H9 (cell line): ENCODE data around the gene ITSN2. TPM values are rescaled to one million over a fixed set of nuclear protein-coding genes. Genes with fewer than 3 reads are reported as not detected.
A peak's percentile ranks its signal among the peaks of the same experiment; 100 is the strongest.

Experiments used
- DNase-seq: peaks from one replicate; pipeline ENCODE4 v3.0.0-alpha.2; 2017
- H2AFZ ChIP-seq: one replicate; pipeline ENCODE4 v1.6.1; 2013; ENCODE audit warnings: mild to moderate bottlenecking, low read length, control low read depth, moderate library complexity
- H2AK5ac ChIP-seq: 2 replicates; pipeline ENCODE4 v1.6.1; 2013; ENCODE audit warnings: low read length, control low read depth, mixed read lengths; ENCODE audit not compliant: insufficient read length
- H2BK120ac ChIP-seq: one replicate; pipeline ENCODE4 v1.6.1; 2013; ENCODE audit warnings: low read depth, mild to moderate bottlenecking, low read length, control low read depth, inconsistent platforms; ENCODE audit not compliant: poor library complexity, severe bottlenecking
- H2BK12ac ChIP-seq: 2 replicates; pipeline ENCODE4 v1.6.1; 2013; ENCODE audit warnings: low read length, control low read depth, mixed read lengths, low read depth; ENCODE audit not compliant: insufficient read length
- H2BK15ac ChIP-seq: 2 replicates; pipeline ENCODE4 v1.6.1; 2013; ENCODE audit warnings: low read depth, low read length, control low read depth
- H2BK20ac ChIP-seq: one replicate; pipeline ENCODE4 v1.6.1; 2013; ENCODE audit warnings: low read depth, mild to moderate bottlenecking, low read length, control low read depth, inconsistent platforms; ENCODE audit not compliant: poor library complexity, severe bottlenecking
- H2BK5ac ChIP-seq: 2 replicates; pipeline ENCODE4 v1.6.1; 2013; ENCODE audit warnings: low read length, control low read depth, mixed read lengths; ENCODE audit not compliant: insufficient read length
- H3K14ac ChIP-seq: 2 replicates; pipeline ENCODE4 v1.6.1; 2013; ENCODE audit warnings: low read length, control low read depth; ENCODE audit not compliant: insufficient read depth
- H3K18ac ChIP-seq: 2 replicates; pipeline ENCODE4 v1.6.1; 2013; ENCODE audit warnings: low read depth, mild to moderate bottlenecking, mixed read lengths, low read length, control low read depth; ENCODE audit not compliant: insufficient read length
- H3K23ac ChIP-seq: 2 replicates; pipeline ENCODE4 v1.6.1; 2013; ENCODE audit warnings: low read length, control low read depth, mixed read lengths, low read depth; ENCODE audit not compliant: insufficient read length
- H3K23me2 ChIP-seq: 2 replicates; pipeline ENCODE4 v1.6.1; 2013; ENCODE audit warnings: low read depth, mild to moderate bottlenecking, mixed read lengths, low read length, control low read depth; ENCODE audit not compliant: insufficient read length, poor library complexity, severe bottlenecking
- H3K27ac ChIP-seq: 2 replicates; pipeline ENCODE4 v1.5.1; 2013; ENCODE audit warnings: low read length, control low read depth, mixed read lengths, low read depth; ENCODE audit not compliant: insufficient read length
- H3K27me3 ChIP-seq: 2 replicates; pipeline ENCODE4 v1.6.1; 2013; ENCODE audit warnings: low read length, control low read depth, inconsistent platforms; ENCODE audit not compliant: insufficient read depth
- H3K4ac ChIP-seq: 2 replicates; pipeline ENCODE4 v1.6.1; 2013; ENCODE audit warnings: low read depth, mild to moderate bottlenecking, control low read depth, inconsistent platforms, low read length, moderate library complexity
- H3K4me1 ChIP-seq: 2 replicates; pipeline ENCODE4 v1.6.1; 2013; ENCODE audit warnings: low read length, control low read depth, inconsistent platforms; ENCODE audit not compliant: insufficient read depth
- H3K4me2 ChIP-seq: 2 replicates; pipeline ENCODE4 v1.6.1; 2013; ENCODE audit warnings: low read length, control low read depth, mixed read lengths; ENCODE audit not compliant: insufficient read length, insufficient read depth
- H3K56ac ChIP-seq: 2 replicates; pipeline ENCODE4 v1.6.1; 2013; ENCODE audit warnings: low read depth, mild to moderate bottlenecking, mixed read lengths, low read length, control low read depth; ENCODE audit not compliant: insufficient read length
- H3K79me1 ChIP-seq: 2 replicates; pipeline ENCODE4 v1.6.1; 2013; ENCODE audit warnings: low read depth, mild to moderate bottlenecking, moderate library complexity, low read length, control low read depth, inconsistent platforms; ENCODE audit not compliant: insufficient read depth, poor library complexity, severe bottlenecking
- H3K79me2 ChIP-seq: 2 replicates; pipeline ENCODE4 v1.6.1; 2013; ENCODE audit warnings: low read length, control low read depth, inconsistent platforms; ENCODE audit not compliant: insufficient read depth
- H3K9ac ChIP-seq: 2 replicates; pipeline ENCODE4 v1.6.1; 2013; ENCODE audit warnings: low read length, control low read depth, mixed read lengths; ENCODE audit not compliant: insufficient read length; ENCODE audit errors: extremely low read depth
- H3K9me3 ChIP-seq: one replicate; pipeline ENCODE4 v1.6.1; 2013; ENCODE audit warnings: low read depth, low read length, inconsistent platforms; ENCODE audit not compliant: control insufficient read depth
- H3T11ph ChIP-seq: one replicate; pipeline ENCODE4 v1.6.1; 2013; ENCODE audit warnings: mild to moderate bottlenecking, low read length, control low read depth, inconsistent platforms
- H4K20me1 ChIP-seq: one replicate; pipeline ENCODE4 v1.6.1; 2013; ENCODE audit not compliant: control insufficient read depth, insufficient read length, insufficient read depth
- H4K5ac ChIP-seq: 2 replicates; pipeline ENCODE4 v1.6.1; 2013; ENCODE audit warnings: low read depth, mild to moderate bottlenecking, mixed read lengths, low read length, control low read depth; ENCODE audit not compliant: insufficient read length
- H4K8ac ChIP-seq: replicated peaks from 2 replicates; pipeline ENCODE4 v1.6.1; 2013; ENCODE audit warnings: low read length, control low read depth, mixed read lengths, low read depth; ENCODE audit not compliant: insufficient read length
- H4K91ac ChIP-seq: 2 replicates; pipeline ENCODE4 v1.6.1; 2013; ENCODE audit warnings: low read depth, mild to moderate bottlenecking, moderate library complexity, mixed read lengths, low read length, control low read depth; ENCODE audit not compliant: insufficient read length
- H3K27ac Mint-ChIP-seq, 3 experiments: 2 replicates in 2 of 3; 3 replicates in 1 of 3; pipeline ENCODE4 v1.8.0; 2020 to 2021; ENCODE audit warnings: mixed read lengths in 3 of 3, mild to moderate bottlenecking in 1 of 3, moderate library complexity in 1 of 3
- H3K27me3 Mint-ChIP-seq: 2 replicates; pipeline ENCODE4 v1.8.0; 2021; ENCODE audit warnings: low read depth, mild to moderate bottlenecking, moderate library complexity, mixed read lengths
- H3K36me3 Mint-ChIP-seq, 3 experiments: 2 replicates in 2 of 3; 3 replicates in 1 of 3; pipeline ENCODE4 v1.8.0; 2020 to 2021; ENCODE audit warnings: low read depth in 3 of 3, mixed read lengths in 3 of 3; ENCODE audit not compliant: insufficient read depth in 1 of 3
- H3K4me1 Mint-ChIP-seq, 2 experiments: 2 replicates each; pipeline ENCODE4 v1.8.0; 2020; ENCODE audit warnings: mixed read lengths in 2 of 2
- H3K4me3 Mint-ChIP-seq, 2 experiments: 2 replicates in 1 of 2; 3 replicates in 1 of 2; pipeline ENCODE4 v1.8.0; 2020 to 2021; ENCODE audit warnings: mild to moderate bottlenecking in 2 of 2, mixed read lengths in 2 of 2, moderate library complexity in 1 of 2
- H3K9me3 Mint-ChIP-seq, 2 experiments: 2 replicates in 1 of 2; 3 replicates in 1 of 2; pipeline ENCODE4 v1.8.0; 2020; ENCODE audit warnings: mild to moderate bottlenecking in 2 of 2, mixed read lengths in 2 of 2, moderate library complexity in 1 of 2
- WGBS: extraction: QIAGEN DNeasy Blood & Tissue Kit; methylation state at CpG from one replicate; pipeline ENCODE4 v1.1.7; 2013; ENCODE audit warnings: missing lambda C conversion rate, low lambda C conversion rate, mixed read lengths; ENCODE audit not compliant: insufficient read length; ENCODE audit errors: extremely low coverage; 5-methylcytosine and 5-hydroxymethylcytosine counted together
- total RNA-seq: library from RNA; stranded (reverse); gene quantifications from 2 replicates; pipeline ENCODE4 v1.2.1, GENCODE V29; 2021
- TF ChIP-seq, protein P1 (sequence below): fragments of 200-600 bp; sonication (generic); conservative IDR thresholded peaks from 3 replicates; pipeline ENCODE4 v1.8.0; 2021; ENCODE audit warnings: antibody characterized with exemption, mild to moderate bottlenecking

Gene ITSN2
- total RNA-seq, 1 experiment from 2014 or later: 17.0 TPM

DNA sequence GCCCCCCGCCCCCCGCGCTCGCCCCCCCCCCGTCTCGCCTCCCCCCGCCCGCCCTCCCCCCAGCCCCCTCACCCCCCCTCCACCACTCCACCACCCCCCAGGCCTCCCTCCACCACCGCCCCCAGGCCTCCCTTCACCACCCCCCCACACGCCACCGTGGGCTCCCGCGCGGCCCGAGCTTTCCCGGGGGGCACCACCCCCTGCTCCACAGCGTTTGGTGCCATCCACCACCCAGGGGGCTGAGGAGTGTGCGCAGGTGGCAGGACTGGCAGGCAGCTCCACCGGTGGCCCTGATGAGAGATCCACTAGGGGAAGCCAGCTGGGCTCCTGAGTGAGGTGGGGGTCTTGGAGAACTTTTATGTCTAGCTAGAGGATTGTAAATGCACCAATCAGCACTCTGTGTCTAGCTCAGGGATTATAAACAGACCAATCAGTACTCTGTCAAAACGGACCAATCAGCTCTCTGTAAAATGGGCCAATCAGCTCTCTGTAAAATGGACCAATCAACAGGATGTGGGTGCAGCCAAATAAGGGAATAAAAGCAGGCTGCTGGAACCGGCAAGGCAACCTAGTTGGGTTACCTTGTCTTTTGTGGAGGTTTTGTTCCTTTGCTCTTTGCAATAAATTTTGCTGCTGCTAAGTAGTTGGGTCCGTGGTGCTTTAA is 43.0 kb upstream of the ITSN2 start:
- Mint-ChIP-seq H3K36me3 (peaks cover 0 to 2% (median 0%) of the 10 kb centered on the region in 3 experiments; a peak in 1 of 7 replicates), H3K9me3 (peaks cover 2 to 3% of the 10 kb centered on the region in 2 experiments; a peak in 3 of 5 replicates), H3K4me3 (no peak overlapping the region), H3K27ac (peak overlapping the region in 1 of 3 experiments; percentile 83; a peak in 1 of 7 replicates), H3K27me3 (no peaks in the 10 kb centered on the region), H3K4me1 (peaks cover 0 to 10% of the 10 kb centered on the region in 2 experiments; a peak in 3 of 4 replicates)
- H3K4ac ChIP-seq: no peak overlapping the region
- H3K9me3 ChIP-seq: no peaks in the 10 kb centered on the region
- H3K79me1 ChIP-seq: no peaks in the 10 kb centered on the region
- H3K56ac ChIP-seq: no peak overlapping the region
- H3K18ac ChIP-seq: no peak overlapping the region
- no peak overlapping the region for H2BK20ac ChIP-seq
- no peaks in the 10 kb centered on the region for H4K20me1 ChIP-seq
- no CpG with 5 or more reads among the region's 22 CpGs for WGBS
- no peaks in the 10 kb centered on the region for H3K79me2 ChIP-seq
- H4K91ac ChIP-seq: no peak overlapping the region
- no peak overlapping the region for H3T11ph ChIP-seq
- H4K8ac ChIP-seq: no peak overlapping the region
- H3K4me1 ChIP-seq: no peaks in the 10 kb centered on the region
- H2AK5ac ChIP-seq: no peak overlapping the region
- DNase-seq: no peak
- H3K14ac ChIP-seq: no peak overlapping the region
- H3K4me2 ChIP-seq: no peak overlapping the region
- H2BK12ac ChIP-seq: no peak overlapping the region
- H2BK15ac ChIP-seq: no peak overlapping the region
- no peak overlapping the region for H4K5ac ChIP-seq
- no peak overlapping the region for H2BK5ac ChIP-seq
- H2AFZ ChIP-seq: no peak overlapping the region
- no peak overlapping the region for H3K9ac ChIP-seq
- H3K27me3 ChIP-seq: no peaks in the 10 kb centered on the region
- H3K27ac ChIP-seq: no peak overlapping the region
- no peak overlapping the region for H2BK120ac ChIP-seq
- TF ChIP-seq, protein P1, sequence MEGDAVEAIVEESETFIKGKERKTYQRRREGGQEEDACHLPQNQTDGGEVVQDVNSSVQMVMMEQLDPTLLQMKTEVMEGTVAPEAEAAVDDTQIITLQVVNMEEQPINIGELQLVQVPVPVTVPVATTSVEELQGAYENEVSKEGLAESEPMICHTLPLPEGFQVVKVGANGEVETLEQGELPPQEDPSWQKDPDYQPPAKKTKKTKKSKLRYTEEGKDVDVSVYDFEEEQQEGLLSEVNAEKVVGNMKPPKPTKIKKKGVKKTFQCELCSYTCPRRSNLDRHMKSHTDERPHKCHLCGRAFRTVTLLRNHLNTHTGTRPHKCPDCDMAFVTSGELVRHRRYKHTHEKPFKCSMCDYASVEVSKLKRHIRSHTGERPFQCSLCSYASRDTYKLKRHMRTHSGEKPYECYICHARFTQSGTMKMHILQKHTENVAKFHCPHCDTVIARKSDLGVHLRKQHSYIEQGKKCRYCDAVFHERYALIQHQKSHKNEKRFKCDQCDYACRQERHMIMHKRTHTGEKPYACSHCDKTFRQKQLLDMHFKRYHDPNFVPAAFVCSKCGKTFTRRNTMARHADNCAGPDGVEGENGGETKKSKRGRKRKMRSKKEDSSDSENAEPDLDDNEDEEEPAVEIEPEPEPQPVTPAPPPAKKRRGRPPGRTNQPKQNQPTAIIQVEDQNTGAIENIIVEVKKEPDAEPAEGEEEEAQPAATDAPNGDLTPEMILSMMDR: no peak
- no peaks in the 10 kb centered on the region for H3K23me2 ChIP-seq
- H3K23ac ChIP-seq: no peak overlapping the region
